Stimulated activated CD4-positive, alpha-beta T cell treated with anti-CD3 and anti-CD28 coated beads, Interleukin-12 subunit alpha, Interleukin-12 subunit beta, amount 100 ng/mL, for 24 hours (primary cell): ENCODE data around the gene TTLL6.
"Not testable (repeated sequence)": the region's sequence is repeated elsewhere in the genome, so short reads cannot be mapped to it uniquely, and the experiment has no call there.

Experiments used
- DNase-seq, 2 experiments: peaks; one replicate each; pipeline ENCODE4 v3.0.0-alpha.2; 2020; ENCODE audit warnings: low read depth in 2 of 2

The TTLL6 gene

GRCh38 chr17:48723423-48724250 lies 93.4 kb downstream of the TTLL6 start:
- DNase-seq: no peak

- no peak for DNase-seq
These were observed 94.1 kb downstream of the TTLL6 start, which contains the start of gene PRAC2 for GRCh38 chr17:48722915-48723422. TSS of gene PRAC2 (plus strand) at chr17:48723185. CDS start at chr17:48724411, 1,226 bp downstream.

- no peak for DNase-seq
These were observed 94.7 kb downstream of the TTLL6 start, which contains the start of gene PRAC1 for GRCh38 chr17:48722201-48722907. TSS of gene PRAC1 (minus strand) at chr17:48722518. CDS start at chr17:48722392, 126 bp downstream.

GRCh38 chr17:48721009-48721402 lies 96.0 kb downstream of the TTLL6 start:
- no peak for DNase-seq

GRCh38 chr17:48720266-48721008 lies 96.6 kb downstream of the TTLL6 start:
- no peak for DNase-seq

- DNase-seq: no peak
These were observed 97.3 kb downstream of the TTLL6 start for GRCh38 chr17:48719642-48720265.

GRCh38 chr17:48718761-48719641 lies 98.0 kb downstream of the TTLL6 start:
- no peak for DNase-seq

- DNase-seq: no peak
These were observed 98.7 kb downstream of the TTLL6 start for GRCh38 chr17:48718227-48718760.

- DNase-seq: no peak
These were observed 99.4 kb downstream of the TTLL6 start for GRCh38 chr17:48717367-48718226.

GRCh38 chr17:48716549-48716948 lies 100.5 kb downstream of the TTLL6 start:
- DNase-seq: not testable (repeated sequence)

GRCh38 chr17:48715496-48716399 lies 101.3 kb downstream of the TTLL6 start:
- DNase-seq: no peak
